Central memory CD4-positive, alpha-beta T cell (primary cell): ENCODE results near the gene MESP2.
"Not testable (repeated sequence)": the region's sequence is repeated elsewhere in the genome, so short reads cannot be mapped to it uniquely, and the experiment has no call there.

Source experiments
- DNase-seq: peaks from one replicate; pipeline ENCODE4 v3.0.0; 2022

MESP2 gene

GRCh38 chr15:89781891-89782618 is 5.9 kb downstream of the MESP2 start:
- no peak for DNase-seq

GRCh38 chr15:89782619-89782950 is 6.5 kb downstream of the MESP2 start:
- not testable (repeated sequence) for DNase-seq

GRCh38 chr15:89783111-89783860 is 7.2 kb downstream of the MESP2 start:
- DNase-seq, result no peak

GRCh38 chr15:89783861-89784685 is 7.9 kb downstream of the MESP2 start:
- DNase-seq, result no peak

GRCh38 chr15:89784686-89784960 is 8.5 kb downstream of the MESP2 start:
- no peak for DNase-seq

GRCh38 chr15:89785064-89785773 is 9.1 kb downstream of the MESP2 start:
- no peak for DNase-seq

GRCh38 chr15:89785774-89786140 is 9.6 kb downstream of the MESP2 start:
- no peak for DNase-seq

- DNase-seq, result no peak
Measured at GRCh38 chr15:89787944-89788343, 11.8 kb downstream of the MESP2 start.

GRCh38 chr15:89788585-89788984 is 12.5 kb downstream of the MESP2 start:
- not testable (repeated sequence) for DNase-seq

GRCh38 chr15:89790206-89790605 is 14.1 kb downstream of the MESP2 start:
- DNase-seq, result no peak

- no peak for DNase-seq
Measured at GRCh38 chr15:89790661-89791060, 14.5 kb downstream of the MESP2 start.

- DNase-seq, result no peak
Measured at GRCh38 chr15:89792106-89792805, 16.1 kb downstream of the MESP2 start.

GRCh38 chr15:89794627-89795241 is 18.6 kb downstream of the MESP2 start:
- DNase-seq, result no peak

GRCh38 chr15:89795996-89796395 is 19.9 kb downstream of the MESP2 start:
- DNase-seq, result no peak

- DNase-seq, result no peak
Measured at GRCh38 chr15:89797678-89798201, 21.6 kb downstream of the MESP2 start.

GRCh38 chr15:89799011-89799911 is 23.1 kb downstream of the MESP2 start:
- DNase-seq, result no peak

GRCh38 chr15:89799918-89800498 is 23.9 kb downstream of the MESP2 start:
- no peak for DNase-seq

GRCh38 chr15:89801471-89802195 is 25.5 kb downstream of the MESP2 start:
- no peak for DNase-seq

GRCh38 chr15:89802231-89802928 is 26.2 kb downstream of the MESP2 start:
- no peak for DNase-seq
